Neural cell (in vitro differentiated cells): ENCODE data around the gene SAE1. TPM values are rescaled to one million over a fixed set of nuclear protein-coding genes. Genes with fewer than 3 reads are reported as not detected.

Experiments used
- H2AFZ ChIP-seq: fragments of 200-600, 300-800 bp; sonication (generic), shearing (Covaris generic); 2 replicates; pipeline ENCODE4 v1.6.0; 2014; ENCODE audit warnings: low read depth, mild to moderate bottlenecking, antibody characterized with exemption, low read length, moderate library complexity
- H3F3A ChIP-seq: fragments of 200-600 bp; shearing (Covaris generic); 2 replicates; pipeline ENCODE4 v1.6.1; 2016; ENCODE audit warnings: mild to moderate bottlenecking, moderate library complexity, mixed read lengths, antibody characterized with exemption, low read length; ENCODE audit not compliant: insufficient read depth, poor library complexity, severe bottlenecking
- H3K27ac ChIP-seq: fragments of 200-600, 300-800 bp; sonication (generic), shearing (Covaris generic); 2 replicates; pipeline ENCODE4 v1.5.1; 2014; ENCODE audit warnings: mild to moderate bottlenecking, low read length, moderate library complexity
- H3K27me3 ChIP-seq: fragments of 300-800, 200-600 bp; sonication (generic), shearing (Covaris generic); 2 replicates; pipeline ENCODE4 v1.6.0; 2014; ENCODE audit warnings: mild to moderate bottlenecking, low read depth, low read length, moderate library complexity; ENCODE audit not compliant: insufficient read depth
- H3K36me3 ChIP-seq: fragments of 300-800, 200-600 bp; sonication (generic), shearing (Covaris generic); 2 replicates; pipeline ENCODE4 v1.5.1; 2014; ENCODE audit warnings: mild to moderate bottlenecking, antibody characterized with exemption, low read length, moderate library complexity; ENCODE audit not compliant: insufficient read depth
- H3K4me2 ChIP-seq: fragments of 300-800, 200-600 bp; sonication (generic), shearing (Covaris generic); 2 replicates; pipeline ENCODE4 v1.6.0; 2014; ENCODE audit warnings: mild to moderate bottlenecking, low read length
- H3K4me3 ChIP-seq: fragments of 300-800, 200-600 bp; sonication (generic), shearing (Covaris generic); 2 replicates; pipeline ENCODE4 v1.5.1; 2014; ENCODE audit warnings: mild to moderate bottlenecking, low read length, moderate library complexity
- H3K79me2 ChIP-seq: fragments of 200-600 bp; shearing (Covaris generic); replicated peaks from 2 replicates; pipeline ENCODE4 v1.6.0; 2014; ENCODE audit warnings: mild to moderate bottlenecking, low read length, moderate library complexity; ENCODE audit not compliant: insufficient read depth
- H3K9ac ChIP-seq: fragments of 300-800, 200-600 bp; sonication (generic), shearing (Covaris generic); 2 replicates; pipeline ENCODE4 v1.6.1; 2016; ENCODE audit warnings: mild to moderate bottlenecking, low read length, mixed read lengths
- H3K9me2 ChIP-seq: fragments of 200-600 bp; shearing (Covaris generic); 2 replicates; pipeline ENCODE4 v1.6.1; 2016; ENCODE audit warnings: mild to moderate bottlenecking, low read length, mixed read lengths; ENCODE audit not compliant: insufficient read depth
- H3K9me3 ChIP-seq: fragments of 200-600, 300-800 bp; sonication (generic), shearing (Covaris generic); 2 replicates; pipeline ENCODE4 v1.6.1; 2016; ENCODE audit warnings: mild to moderate bottlenecking, mixed run types, low read length, moderate library complexity, mixed read lengths
- H4K20me1 ChIP-seq: fragments of 200-600 bp; shearing (Covaris generic); 2 replicates; pipeline ENCODE4 v1.6.1; 2016; ENCODE audit warnings: mild to moderate bottlenecking, mixed run types; ENCODE audit not compliant: insufficient read depth
- CTCF ChIP-seq: fragments of 450-650 bp; IDR thresholded peaks from 2 replicates; pipeline ENCODE4 v1.5.1; 2014; ENCODE audit warnings: antibody characterized with exemption, mild to moderate bottlenecking, moderate library complexity; ENCODE audit not compliant: poor library complexity, severe bottlenecking
- EP300 ChIP-seq: fragments of 450-650 bp; conservative IDR thresholded peaks from 2 replicates; pipeline ENCODE4 v1.6.1; 2014; ENCODE audit warnings: antibody characterized with exemption, mild to moderate bottlenecking, moderate library complexity; ENCODE audit not compliant: poor library complexity, severe bottlenecking
- EZH2 ChIP-seq: fragments of 200-600, 300-800 bp; shearing (Covaris generic), sonication (generic); IDR thresholded peaks from 2 replicates; pipeline ENCODE4 v1.6.1; 2014; ENCODE audit warnings: antibody characterized with exemption, low read length, borderline replicate concordance, mild to moderate bottlenecking; ENCODE audit not compliant: insufficient read depth, poor library complexity, severe bottlenecking
- MXI1 ChIP-seq: fragments of 450-650 bp; conservative IDR thresholded peaks from 2 replicates; pipeline ENCODE4 v1.6.1; 2014; ENCODE audit warnings: antibody characterized with exemption, mild to moderate bottlenecking; ENCODE audit not compliant: poor library complexity, severe bottlenecking
- POLR2AphosphoS5 ChIP-seq: IDR thresholded peaks from 2 replicates; pipeline ENCODE4 v1.6.1; 2012
- RAD21 ChIP-seq: fragments of 450-650 bp; conservative IDR thresholded peaks from 2 replicates; pipeline ENCODE4 v1.6.1; 2014; ENCODE audit warnings: antibody characterized with exemption, mild to moderate bottlenecking, moderate library complexity
- REST ChIP-seq: IDR thresholded peaks from 2 replicates; pipeline ENCODE4 v1.6.1; 2012; ENCODE audit warnings: borderline replicate concordance
- SMC3 ChIP-seq: fragments of 450-650 bp; conservative IDR thresholded peaks from 2 replicates; pipeline ENCODE4 v1.6.1; 2014; ENCODE audit warnings: antibody characterized with exemption, mild to moderate bottlenecking, moderate library complexity; ENCODE audit not compliant: poor library complexity
- TAF1 ChIP-seq: IDR thresholded peaks from 2 replicates; pipeline ENCODE4 v1.6.1; 2012; ENCODE audit warnings: low read depth
- polyA plus RNA-seq: library from polyadenylated mRNA; depleted of rRNA; stranded (reverse); fragments of >200 nt; gene quantifications from 2 replicates; pipeline ENCODE4 v1.2.3, GENCODE V29; 2014

SAE1 gene
- polyA plus RNA-seq, 1 donor from 2014 or later, result 178 TPM

GRCh38 chr19:47082493-47082892, 48.1 kb upstream of the SAE1 start:
- no peaks in the 10 kb centered on the region for H3F3A ChIP-seq
- H3K27ac ChIP-seq, result no peak overlapping the region
- H3K4me2 ChIP-seq, result no peak overlapping the region
- no peaks in the 10 kb centered on the region for H3K9me3 ChIP-seq
- no peak for TF ChIP-seq SMC3
- TF ChIP-seq TAF1, result no peak
- TF ChIP-seq MXI1, result no peak
- no peak for TF ChIP-seq POLR2AphosphoS5
- no peak for TF ChIP-seq REST
- TF ChIP-seq RAD21, result no peak
- TF ChIP-seq CTCF, result no peak
- TF ChIP-seq EZH2, result no peak
- TF ChIP-seq EP300, result no peak
- H3K79me2 ChIP-seq, result no peaks in the 10 kb centered on the region
- H3K4me3 ChIP-seq, result no peak overlapping the region
- H3K27me3 ChIP-seq, result no peaks in the 10 kb centered on the region
- no peaks in the 10 kb centered on the region for H3K9me2 ChIP-seq
- no peaks in the 10 kb centered on the region for H4K20me1 ChIP-seq
- no peaks in the 10 kb centered on the region for H3K36me3 ChIP-seq
- no peak overlapping the region for H3K9ac ChIP-seq
- no peak overlapping the region for H2AFZ ChIP-seq

- Histone ChIP-seq H3K36me3 (no peaks in the 10 kb centered on the region), H3K9ac (no peak overlapping the region)
Measured at GRCh38 chr19:47084879-47085439, 45.7 kb upstream of the SAE1 start.

More at GRCh38 chr19:47084879-47085439, 45.7 kb upstream of the SAE1 start:
- Histone ChIP-seq H4K20me1 (no peaks in the 10 kb centered on the region), H2AFZ (no peak overlapping the region), H3K79me2 (no peaks in the 10 kb centered on the region), H3K9me3 (no peaks in the 10 kb centered on the region), H3K9me2 (no peaks in the 10 kb centered on the region), H3K4me2 (no peak overlapping the region), H3K27ac (no peak overlapping the region), H3K4me3 (no peak overlapping the region), H3K27me3 (no peaks in the 10 kb centered on the region), H3F3A (no peaks in the 10 kb centered on the region)
- TF ChIP-seq CTCF (no peak), POLR2AphosphoS5 (no peak)
